GM18502 (cell line): Measurements from ENCODE around the gene CST5.
"Not testable (repeated sequence)": the region's sequence is repeated elsewhere in the genome, so short reads cannot be mapped to it uniquely, and the experiment has no call there.

ENCODE experiments used
- ATAC-seq: cut with Tn5 transposase; IDR thresholded peaks from one replicate; pipeline ENCODE4 v1.9.1; 2021; ENCODE audit warnings: mild to moderate bottlenecking; ENCODE audit not compliant: unreplicated experiment, poor library complexity

The CST5 gene

GRCh38 chr20:23857962-23858595 lies 21.5 kb downstream of the CST5 start:
- no peak for ATAC-seq

DNA sequence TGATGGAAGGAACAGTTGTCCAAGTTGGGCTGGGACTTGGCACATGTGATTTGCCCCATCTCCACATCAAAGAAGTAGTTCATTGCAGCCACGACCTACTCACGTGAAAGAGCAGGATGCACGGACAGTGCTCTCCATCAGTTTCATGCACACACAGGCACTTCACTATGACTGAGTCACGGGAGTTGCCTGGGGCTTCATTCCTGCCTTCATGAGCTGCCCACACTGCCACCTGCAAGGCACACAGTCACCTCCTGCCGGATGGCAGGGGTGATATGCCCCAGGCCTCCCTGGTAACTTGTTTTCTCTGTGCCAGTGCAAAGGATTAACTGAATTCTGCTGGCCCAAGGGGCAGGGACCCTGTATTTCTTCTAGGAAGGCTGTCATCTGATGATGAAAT lies 22.8 kb downstream of the CST5 start:
- no peak for ATAC-seq

- no peak for ATAC-seq
Measured at GRCh38 chr20:23856226-23856625, 23.3 kb downstream of the CST5 start.

DNA sequence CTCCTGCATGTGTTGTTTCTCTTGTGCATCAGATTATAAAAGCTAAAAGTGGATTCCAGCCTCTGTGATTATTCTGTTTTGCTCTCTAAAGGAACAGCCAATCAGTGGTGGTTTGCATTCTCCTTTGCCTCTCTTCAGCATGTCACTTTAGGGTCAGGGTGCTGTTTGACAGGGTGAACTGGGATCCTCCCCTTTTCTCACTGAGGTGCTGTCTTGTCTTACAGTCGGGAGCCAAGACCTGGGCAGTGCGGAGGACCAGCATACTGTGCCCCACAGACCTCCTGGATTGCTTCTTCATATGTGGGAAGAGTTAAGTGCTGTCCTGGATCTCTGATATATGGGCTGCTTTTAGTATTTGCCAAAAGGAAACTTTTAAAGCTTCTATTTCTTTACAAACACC lies 37.9 kb downstream of the CST5 start:
- ATAC-seq: no peak

GRCh38 chr20:23835716-23836115 lies 43.8 kb downstream of the CST5 start:
- no peak for ATAC-seq

DNA sequence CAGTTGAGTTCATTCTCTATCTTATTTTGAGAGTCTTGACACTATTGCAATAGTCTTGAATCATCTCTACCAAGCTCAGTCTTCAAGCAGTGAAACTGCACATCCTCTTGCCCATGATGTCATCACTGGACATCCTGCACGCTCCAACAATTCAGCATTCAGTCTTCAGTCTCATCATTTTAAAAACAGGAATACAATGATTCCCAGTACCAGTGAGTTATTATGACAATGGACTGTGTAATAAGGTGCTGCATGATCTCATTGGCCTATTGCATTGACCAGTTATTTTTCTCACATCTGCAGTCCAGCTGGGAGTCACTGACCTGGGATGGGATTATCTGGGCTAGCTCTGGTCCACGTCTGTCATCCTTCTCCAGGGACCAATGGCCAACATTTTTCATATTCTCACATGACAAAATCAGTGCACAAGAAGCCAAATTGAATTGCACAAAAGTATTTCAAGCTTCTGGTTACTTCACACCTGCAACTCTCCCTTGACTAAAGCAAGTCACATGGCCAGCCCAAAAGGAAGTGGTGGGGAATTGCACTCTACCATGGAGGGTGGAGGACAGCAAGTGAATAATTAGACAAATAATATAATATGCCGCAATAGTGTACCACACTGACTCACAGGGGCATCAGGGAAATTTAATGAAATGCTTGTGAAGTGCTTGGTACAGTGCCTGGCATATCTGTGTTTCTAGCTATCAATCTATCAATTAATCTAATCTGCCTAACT lies 46.6 kb downstream of the CST5 start:
- ATAC-seq: no peak

DNA sequence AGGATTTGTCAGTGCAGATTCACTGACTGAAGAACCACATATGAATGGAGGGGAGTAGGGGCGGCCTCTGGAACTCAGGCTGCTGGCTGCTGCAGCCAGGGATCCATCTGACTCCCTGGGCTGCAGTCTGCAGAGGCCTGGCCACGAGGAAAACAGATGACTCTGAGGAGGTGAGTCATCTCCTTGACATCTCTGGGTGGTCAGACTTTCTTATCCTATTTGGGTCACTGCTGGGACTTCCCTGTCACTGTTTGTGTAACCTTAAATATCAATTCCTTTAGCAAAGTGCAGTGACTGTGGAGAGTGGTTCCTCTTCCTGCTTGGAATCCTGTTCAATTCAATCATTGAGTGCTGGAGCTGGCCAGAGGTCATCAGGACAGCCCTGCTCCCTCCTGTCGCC lies 47.6 kb downstream of the CST5 start:
- ATAC-seq: not testable (repeated sequence)

GRCh38 chr20:23826541-23827021 lies 53.0 kb downstream of the CST5 start, which contains the start of gene CST2:
CST2 (minus strand) TSS chr20:23826729; CDS start chr20:23826660, 69 bp downstream.
- no peak for ATAC-seq
